ENCODE data around the gene FNBP1.

FNBP1 gene

GRCh38 chr9:129889941-129890717, 152.9 kb downstream of the FNBP1 start:
- peak in 1 of 2 donors; percentile 66 for DNase-seq (ENCODE audit: low read depth in 2 of 2)

DNA sequence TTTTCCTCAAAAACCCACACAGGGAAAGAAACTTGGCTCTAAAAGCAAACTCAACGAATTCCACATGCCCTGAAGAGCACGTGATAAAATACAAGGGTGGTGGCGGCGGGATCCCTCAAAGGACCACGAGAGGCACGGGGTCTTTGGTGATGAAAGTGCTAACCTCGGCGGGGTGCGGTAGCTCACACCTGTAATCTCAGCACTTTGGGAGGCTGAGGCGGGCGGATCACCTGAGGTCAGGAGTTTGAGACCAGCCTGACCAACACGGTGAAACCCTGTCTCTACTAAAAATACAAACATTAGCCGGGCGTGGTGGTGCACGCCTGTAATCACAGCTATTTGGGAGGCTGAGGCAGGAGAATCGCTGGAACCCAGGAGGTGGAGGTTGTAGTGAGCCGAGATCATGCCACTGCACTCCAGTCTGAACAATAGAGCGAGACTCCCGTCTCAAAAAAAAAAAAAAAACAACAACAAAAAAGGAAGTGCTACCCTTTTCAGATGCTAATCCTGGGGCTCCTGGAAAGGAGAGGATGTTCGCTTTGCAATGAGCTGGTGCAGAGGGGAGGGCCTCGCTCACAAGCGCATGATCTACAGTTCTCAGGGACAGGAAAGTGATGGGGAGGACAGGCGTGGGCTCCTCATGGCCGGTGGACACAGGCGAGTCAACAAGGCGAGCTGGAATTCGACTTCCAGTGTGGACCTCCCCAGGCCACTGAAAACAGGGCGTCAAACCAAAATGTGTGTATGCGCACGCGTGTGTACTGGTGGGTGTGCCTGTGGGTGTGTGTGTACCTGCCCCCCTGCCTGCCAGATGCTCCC, 153.7 kb downstream of the FNBP1 start:
- no peak for DNase-seq (ENCODE audit: low read depth in 2 of 2)

DNA sequence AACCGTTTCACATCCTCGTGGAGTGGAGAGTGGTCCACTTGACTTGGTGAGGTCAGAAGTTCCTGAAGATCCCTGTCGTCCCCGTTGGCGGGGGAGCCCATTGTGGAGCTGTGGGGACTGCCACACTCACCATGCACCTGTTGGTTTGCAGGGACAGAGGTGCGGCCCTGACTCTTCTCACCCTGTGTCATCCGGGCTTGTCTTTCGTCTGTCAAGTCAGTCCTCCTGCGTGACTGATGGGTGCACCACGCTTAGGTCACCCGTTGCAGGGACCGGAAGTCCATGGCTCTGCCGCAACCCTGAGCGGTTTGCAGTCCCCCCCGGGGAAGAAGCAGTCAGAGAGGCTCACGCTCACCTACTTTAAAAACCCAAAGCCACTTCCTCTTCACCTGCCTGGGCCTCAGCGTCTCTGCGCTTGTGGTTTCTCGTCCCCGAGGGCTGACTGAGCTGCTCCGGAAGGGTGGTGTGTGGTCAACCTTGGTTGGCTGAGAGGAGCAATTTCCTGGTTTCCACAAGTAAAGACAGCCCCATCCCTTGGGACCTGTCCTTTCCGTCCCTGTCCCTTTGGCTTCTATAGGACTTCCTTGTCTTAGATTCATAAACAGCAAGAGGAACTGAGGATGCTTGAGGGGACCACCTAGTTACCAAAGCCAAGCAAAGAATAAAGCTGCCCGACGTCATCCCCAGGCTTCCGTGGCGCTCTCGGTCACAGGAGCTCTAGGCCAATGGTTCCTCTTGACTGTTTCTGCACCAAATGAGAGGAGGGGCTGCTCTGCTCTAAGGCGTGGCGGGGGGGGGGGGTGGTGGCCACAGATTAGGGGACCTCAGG, 154.5 kb downstream of the FNBP1 start:
- DNase-seq (ENCODE audit: low read depth in 2 of 2), result peak; percentile 81 to 87

GRCh38 chr9:129887334-129888292, 155.4 kb downstream of the FNBP1 start:
- DNase-seq (ENCODE audit: low read depth in 2 of 2), result peak in 1 of 2 donors; percentile 66

DNA sequence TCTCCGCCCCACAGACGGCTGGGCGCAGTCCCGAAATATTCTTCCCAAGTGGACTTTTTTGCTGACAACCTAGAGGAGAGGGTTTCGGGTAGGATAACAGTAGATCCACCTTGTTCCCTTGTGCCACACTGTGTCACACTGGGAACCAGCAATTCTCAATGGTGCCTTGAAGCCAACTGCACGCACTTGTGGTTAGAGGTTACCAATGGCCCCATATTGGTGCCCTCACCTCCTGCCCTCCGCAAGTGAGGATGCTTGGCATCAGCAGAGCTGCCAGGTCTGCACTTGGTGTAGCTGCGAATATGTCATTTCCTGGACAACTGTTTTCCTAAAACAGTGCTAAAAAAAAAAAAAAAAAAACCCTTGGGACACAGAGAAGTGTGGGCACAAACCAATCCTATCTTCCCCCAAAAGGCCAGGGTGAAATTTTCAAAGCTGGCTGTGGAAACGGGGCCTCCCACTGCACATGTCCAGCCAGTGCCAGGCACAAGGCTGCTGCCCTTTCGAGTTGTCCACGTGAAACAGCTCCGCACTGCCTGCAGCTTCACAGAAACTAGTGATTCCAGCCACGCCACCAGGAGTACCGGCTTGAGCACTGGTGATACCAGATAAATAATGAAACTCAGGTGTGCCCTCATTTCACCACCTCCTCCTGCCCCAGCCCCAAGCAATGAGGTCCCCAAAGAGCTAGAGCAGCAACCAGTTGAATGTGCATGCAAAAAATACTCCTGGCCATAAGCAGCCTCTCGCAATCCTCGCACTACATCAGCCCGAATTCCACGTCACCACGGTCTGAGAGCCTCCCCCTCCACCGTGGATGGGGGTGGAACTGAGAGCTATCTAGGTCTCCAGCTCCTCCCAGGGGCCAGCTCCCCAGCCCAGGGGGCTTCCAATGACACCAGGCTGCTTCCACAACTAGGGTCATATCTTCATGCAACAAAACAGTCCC, 156.5 kb downstream of the FNBP1 start:
- no peak for DNase-seq (ENCODE audit: low read depth in 2 of 2)

- peak; percentile 79 to 85 for DNase-seq (ENCODE audit: low read depth in 2 of 2)
Measured at GRCh38 chr9:129885670-129886106, 157.3 kb downstream of the FNBP1 start.

- no peak for DNase-seq (ENCODE audit: low read depth in 2 of 2)
Measured at GRCh38 chr9:129885018-129885669, 157.8 kb downstream of the FNBP1 start.

GRCh38 chr9:129884220-129885017, 158.6 kb downstream of the FNBP1 start:
- DNase-seq (ENCODE audit: low read depth in 2 of 2), result peak; percentile 93 to 94

DNA sequence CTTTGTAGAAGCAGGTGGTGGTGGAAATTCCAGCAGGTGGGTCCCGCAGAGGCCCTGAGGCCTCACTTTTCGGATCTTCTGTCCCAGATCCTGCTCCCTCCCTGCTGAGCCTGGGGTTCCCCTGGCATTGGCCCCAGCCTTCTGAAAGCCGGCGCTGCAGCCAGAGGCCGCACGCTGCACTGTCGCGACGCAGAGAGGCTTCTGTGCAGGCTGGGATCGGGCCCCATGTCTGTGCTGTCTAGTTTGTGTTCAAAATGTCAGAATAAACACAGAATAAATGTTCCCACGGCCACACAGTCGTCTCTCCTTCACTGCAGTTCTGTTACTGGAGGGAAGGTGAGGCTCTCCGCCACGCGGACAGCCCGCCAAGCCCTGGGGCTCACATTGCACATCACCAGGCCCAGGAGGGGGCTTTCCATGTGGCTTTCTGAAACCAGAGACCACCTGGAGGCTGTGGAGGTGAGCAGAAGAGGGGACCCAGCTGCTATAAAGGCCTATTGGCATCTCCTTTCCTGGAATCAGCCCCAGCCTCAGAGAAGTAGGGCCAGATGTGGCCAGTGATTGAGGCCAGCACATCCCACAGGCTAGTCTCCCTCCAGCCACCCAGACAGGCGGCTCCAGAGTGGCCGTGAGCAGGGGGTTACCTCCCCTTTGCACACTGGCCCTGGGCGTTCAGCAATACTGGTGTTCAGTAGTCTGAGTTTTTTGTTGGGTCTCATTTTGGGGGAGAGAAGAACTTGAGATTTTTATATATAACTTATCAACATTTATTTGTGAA, 161.3 kb downstream of the FNBP1 start:
- no peak for DNase-seq (ENCODE audit: low read depth in 2 of 2)

DNA sequence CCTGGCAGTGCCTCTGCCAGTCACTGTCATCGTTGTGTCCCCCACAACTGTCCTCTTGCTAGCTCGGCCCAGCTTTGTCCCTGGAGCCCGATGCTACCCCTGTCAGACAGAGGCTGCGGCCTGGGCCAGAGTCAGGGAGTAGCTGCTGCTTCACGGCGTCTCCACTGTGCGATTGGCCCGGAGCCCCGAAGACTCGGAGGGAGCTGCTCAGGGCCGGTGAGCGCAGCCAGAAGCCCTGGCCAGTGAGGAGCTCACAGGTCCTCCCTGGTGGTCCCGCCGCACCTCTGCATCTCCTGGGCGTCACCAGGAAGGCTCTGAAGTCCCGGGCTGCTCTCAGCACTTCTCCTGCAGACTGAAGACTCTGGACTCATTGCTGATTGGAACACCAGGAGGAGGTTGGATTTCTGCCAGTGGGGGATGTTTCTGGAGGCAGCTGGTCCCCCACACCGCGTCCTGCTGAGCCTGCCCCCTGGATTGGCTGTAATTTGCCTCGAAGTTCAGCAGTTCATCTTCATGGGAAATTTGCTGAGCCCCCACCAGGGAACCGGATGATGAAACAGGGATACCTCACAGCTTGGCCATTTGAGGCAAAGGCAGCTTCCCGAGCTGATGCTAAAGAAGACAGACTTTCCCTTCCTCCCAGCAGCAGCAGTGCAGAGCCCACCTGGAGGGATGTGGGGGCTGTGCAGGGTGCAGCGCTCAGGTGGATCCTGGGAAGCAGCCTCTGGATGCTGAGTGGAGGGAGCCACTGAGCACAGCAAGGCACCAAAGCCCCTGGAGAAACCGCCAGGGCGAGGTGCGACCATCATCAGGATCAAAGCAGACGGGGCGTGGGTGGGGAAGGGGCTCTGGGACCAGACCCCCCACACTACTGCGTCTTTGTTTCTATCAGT, 162.1 kb downstream of the FNBP1 start:
- DNase-seq (ENCODE audit: low read depth in 2 of 2), result no peak

DNA sequence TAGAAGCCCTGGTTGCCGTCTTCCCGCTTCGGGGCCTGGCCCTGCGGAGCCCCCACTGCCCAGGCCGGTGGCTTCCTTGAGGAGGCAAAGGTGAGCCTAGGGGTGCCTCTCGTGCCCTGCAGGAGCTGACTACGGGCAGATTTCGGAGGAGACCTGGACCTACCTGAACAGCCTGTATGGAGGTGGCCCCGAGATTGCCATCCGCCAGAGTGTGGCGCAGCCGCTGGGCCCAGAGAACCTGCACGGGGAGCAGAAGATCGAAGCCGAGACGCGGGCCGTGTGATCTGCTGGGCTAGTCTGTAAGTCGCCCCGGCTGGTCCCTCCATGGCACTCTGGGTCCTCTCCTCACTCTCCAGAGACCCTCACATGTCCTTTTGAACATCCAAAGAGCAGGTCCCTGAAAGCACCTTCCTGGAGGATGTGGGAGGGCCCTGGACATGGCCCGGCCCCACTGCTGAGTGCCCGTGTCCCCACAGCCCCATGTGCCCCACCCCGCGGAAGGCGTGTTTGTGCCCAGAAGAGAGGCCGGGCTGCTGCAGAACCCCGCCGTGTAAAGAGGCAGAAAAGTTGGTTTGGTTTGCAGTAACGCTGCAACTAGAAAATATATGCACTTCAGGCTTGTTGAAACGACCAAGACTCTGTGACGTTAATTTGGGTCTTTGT, 162.9 kb downstream of the FNBP1 start:
- no peak for DNase-seq (ENCODE audit: low read depth in 2 of 2)

DNA sequence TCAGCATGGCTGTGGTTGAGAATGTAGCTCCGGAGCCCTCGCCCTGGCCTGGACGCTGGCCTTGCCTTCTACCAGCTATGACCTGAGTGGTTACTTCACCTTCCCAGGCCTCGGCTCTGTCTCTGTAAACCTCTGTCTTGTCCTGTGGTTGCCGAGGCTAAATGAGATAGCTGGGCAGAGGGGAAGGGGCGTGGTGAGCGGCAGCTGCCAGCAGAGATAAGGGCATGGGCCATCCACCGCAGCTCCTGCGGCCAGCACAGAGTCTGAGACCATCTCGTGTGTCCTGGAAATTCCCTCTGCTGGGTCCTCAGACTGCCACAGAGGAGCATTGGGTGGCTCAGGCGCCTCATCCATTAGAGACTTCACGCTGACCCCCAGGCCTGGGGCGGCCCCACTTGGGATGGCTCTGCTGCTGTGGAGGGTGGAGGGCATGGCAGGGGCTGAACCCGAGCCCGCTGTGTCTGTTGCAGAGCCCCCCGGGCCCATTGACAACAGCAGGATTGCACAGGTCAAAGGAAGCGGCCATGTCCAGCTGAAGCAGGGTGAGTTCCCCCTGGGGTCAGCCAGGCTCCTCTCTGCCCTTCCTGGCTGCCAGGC, 163.8 kb downstream of the FNBP1 start:
- DNase-seq (ENCODE audit: low read depth in 2 of 2), result no peak

- DNase-seq (ENCODE audit: low read depth in 2 of 2), result no peak
Measured at GRCh38 chr9:129878291-129878690, 164.7 kb downstream of the FNBP1 start.

GRCh38 chr9:129876815-129877214, 166.2 kb downstream of the FNBP1 start:
- no peak for DNase-seq (ENCODE audit: low read depth in 2 of 2)

DNA sequence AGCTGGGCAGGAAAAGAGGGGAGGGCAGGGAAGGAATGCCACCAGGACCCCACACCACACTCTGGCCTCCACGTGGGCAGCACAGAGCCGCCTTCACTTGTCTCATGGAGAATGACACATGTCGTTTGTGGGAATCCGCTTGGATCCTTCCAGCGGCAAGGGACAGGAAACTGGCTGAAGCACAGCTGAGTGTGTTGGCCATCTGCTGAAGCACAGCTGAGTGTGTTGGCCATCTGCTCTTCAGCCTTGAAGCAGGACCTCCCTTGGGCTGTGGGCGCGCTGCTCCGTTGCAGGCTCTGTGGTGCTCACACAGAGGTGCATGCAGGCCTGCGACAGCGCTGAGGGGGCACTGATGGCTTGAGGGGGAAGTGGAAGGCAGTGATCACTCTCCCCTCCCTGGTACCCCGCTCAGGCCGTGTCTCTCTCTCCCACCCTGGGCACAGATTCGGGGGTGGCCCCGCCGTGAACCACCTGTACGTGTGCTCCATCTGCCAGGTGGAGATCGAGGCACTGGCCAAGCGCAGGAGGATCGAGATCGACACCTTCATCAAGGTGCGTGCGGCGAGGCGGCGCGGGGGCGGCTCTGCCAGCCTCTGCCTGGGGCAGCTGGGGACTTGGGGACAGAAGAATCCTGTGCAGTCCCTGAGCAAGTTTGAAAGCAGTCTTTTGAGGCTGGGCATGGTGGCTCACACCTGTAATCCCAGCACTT, 167.1 kb downstream of the FNBP1 start:
- DNase-seq (ENCODE audit: low read depth in 2 of 2), result no peak
